Cortex of kidney (tissue), 1 donor: ENCODE measurements around the gene SPIB.

ENCODE experiments used
- DNase-seq: peaks from one replicate; lab custom pipeline; 2025; lab: John Stamatoyannopoulos, UW

SPIB gene

GRCh38 chr19:50419022-50419579 lies 363 bp downstream of the SPIB start:
- no peak for DNase-seq

- DNase-seq: no peak
These were observed 870 bp downstream of the SPIB start for GRCh38 chr19:50419580-50420035.

GRCh38 chr19:50420127-50420526 lies 1.4 kb downstream of the SPIB start:
- DNase-seq: no peak

GRCh38 chr19:50420808-50421207 lies 2.1 kb downstream of the SPIB start:
- DNase-seq: no peak

GRCh38 chr19:50422397-50423278 lies 3.9 kb downstream of the SPIB start:
- DNase-seq: no peak

GRCh38 chr19:50423279-50424113 lies 4.8 kb downstream of the SPIB start:
- no peak for DNase-seq

GRCh38 chr19:50425581-50425980 lies 6.8 kb downstream of the SPIB start:
- DNase-seq: no peak

- DNase-seq: no peak
These were observed 8.7 kb downstream of the SPIB start for GRCh38 chr19:50427318-50427925.

- no peak for DNase-seq
These were observed 9.3 kb downstream of the SPIB start for GRCh38 chr19:50427997-50428425.

- DNase-seq: no peak
These were observed 10.2 kb downstream of the SPIB start for GRCh38 chr19:50428772-50429463.

GRCh38 chr19:50430888-50431342 lies 12.2 kb downstream of the SPIB start:
- DNase-seq: no peak

GRCh38 chr19:50431343-50432220 lies 12.8 kb downstream of the SPIB start:
- no peak for DNase-seq

GRCh38 chr19:50432221-50433028 lies 13.7 kb downstream of the SPIB start, which contains the start of gene MYBPC2:
TSS of gene MYBPC2 (plus strand) at chr19:50432892. CDS start at chr19:50432954, 62 bp downstream.
- no peak for DNase-seq

- no peak for DNase-seq
These were observed 14.8 kb downstream of the SPIB start for GRCh38 chr19:50433201-50434180.

GRCh38 chr19:50434525-50434924 lies 15.8 kb downstream of the SPIB start:
- no peak for DNase-seq

- no peak for DNase-seq
These were observed 16.5 kb downstream of the SPIB start for GRCh38 chr19:50435221-50435620.

GRCh38 chr19:50435627-50436026 lies 16.9 kb downstream of the SPIB start:
- no peak for DNase-seq

- no peak for DNase-seq
These were observed 19.2 kb downstream of the SPIB start for GRCh38 chr19:50437862-50438449.
